GM19238 (cell line): ENCODE data around the gene SUFU.
"Not testable (repeated sequence)": the region's sequence is repeated elsewhere in the genome, so short reads cannot be mapped to it uniquely, and the experiment has no call there.

Experiments
- DNase-seq: peaks from one replicate; pipeline ENCODE4 v3.0.0; 2011; ENCODE audit warnings: low spot score; ENCODE audit not compliant: insufficient read length

SUFU gene

DNA sequence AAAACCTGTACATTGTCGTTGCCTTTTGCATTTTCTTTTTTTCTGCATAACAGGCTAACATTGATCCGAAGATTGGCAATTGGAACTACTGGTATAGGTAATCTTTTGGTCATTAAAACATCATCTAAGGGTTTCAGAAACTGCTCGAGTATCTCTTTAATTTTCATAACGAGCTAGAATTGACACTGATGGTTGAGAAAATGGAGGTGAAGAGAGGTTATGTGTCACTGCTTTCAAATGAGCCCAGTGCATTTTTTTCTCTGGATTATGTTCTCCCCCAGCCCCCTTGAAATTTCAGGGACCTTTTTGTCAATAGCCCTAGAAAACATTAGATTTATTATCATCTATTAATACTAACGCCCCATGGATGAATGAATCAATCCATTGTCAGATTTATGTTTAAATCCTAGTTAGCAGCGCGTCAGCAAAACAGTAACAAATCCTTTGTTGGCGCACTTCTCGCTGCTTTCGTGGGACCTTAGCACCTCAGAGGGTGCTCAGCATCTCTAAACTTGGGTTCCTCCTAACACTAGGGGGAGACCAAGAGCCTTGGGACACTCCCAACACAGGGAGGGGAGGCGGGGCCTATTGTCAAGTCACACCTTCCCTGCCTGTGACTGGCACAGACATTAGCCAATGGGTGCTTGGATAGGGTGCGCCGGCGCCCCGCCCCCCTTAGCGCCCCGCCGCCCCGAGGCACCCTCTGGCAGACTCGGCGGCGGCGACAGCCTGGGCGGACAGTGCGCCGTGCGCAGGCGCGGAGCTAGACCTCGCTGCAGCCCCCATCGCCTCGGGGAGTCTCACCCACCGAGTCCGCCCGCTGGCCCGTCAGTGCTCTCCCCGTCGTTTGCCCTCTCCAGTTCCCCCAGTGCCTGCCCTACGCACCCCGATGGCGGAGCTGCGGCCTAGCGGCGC lies at the start of gene SUFU:
SUFU (plus strand) TSS at position 709 of the 915 bp plus-strand sequence; CDS start at position 890, 181 bp downstream.
- peak; percentile 89 for DNase-seq

- DNase-seq, result not testable (repeated sequence)
Measured at GRCh38 chr10:102454662-102455487, 48.9 kb upstream of the SUFU start.

DNA sequence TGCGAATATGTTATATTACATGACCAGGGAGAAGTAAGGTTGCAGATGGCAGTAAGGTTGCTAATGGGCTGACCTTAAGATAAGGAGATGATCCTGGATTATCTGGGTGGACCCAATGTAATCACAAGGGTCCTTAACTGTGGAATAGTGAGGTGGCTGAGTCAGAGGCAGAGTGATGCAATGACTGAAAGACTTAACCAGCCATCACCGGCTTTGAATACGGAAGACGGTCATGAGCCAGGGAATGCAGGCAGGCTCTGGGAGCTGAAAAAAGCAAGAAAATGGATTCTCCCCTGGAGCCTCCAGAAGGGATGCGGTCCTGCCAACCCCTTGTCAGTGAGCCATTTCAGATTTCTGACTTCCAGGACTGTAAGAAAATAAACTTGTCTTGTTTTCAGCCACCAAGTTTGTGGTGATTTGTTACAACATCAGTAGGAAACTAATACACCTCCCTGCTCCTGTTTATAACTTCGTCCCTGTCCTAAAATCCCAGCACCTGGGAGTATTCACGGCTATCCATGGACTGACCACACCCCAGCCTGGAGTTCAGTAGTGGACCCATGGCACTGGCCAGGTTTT lies 47.8 kb upstream of the SUFU start:
- DNase-seq, result no peak

- no peak for DNase-seq
Measured at GRCh38 chr10:102457591-102458150, 46.1 kb upstream of the SUFU start.

GRCh38 chr10:102458656-102459055 lies 45.1 kb upstream of the SUFU start:
- DNase-seq, result no peak

- no peak for DNase-seq
Measured at GRCh38 chr10:102460836-102461186, 43.0 kb upstream of the SUFU start.

DNA sequence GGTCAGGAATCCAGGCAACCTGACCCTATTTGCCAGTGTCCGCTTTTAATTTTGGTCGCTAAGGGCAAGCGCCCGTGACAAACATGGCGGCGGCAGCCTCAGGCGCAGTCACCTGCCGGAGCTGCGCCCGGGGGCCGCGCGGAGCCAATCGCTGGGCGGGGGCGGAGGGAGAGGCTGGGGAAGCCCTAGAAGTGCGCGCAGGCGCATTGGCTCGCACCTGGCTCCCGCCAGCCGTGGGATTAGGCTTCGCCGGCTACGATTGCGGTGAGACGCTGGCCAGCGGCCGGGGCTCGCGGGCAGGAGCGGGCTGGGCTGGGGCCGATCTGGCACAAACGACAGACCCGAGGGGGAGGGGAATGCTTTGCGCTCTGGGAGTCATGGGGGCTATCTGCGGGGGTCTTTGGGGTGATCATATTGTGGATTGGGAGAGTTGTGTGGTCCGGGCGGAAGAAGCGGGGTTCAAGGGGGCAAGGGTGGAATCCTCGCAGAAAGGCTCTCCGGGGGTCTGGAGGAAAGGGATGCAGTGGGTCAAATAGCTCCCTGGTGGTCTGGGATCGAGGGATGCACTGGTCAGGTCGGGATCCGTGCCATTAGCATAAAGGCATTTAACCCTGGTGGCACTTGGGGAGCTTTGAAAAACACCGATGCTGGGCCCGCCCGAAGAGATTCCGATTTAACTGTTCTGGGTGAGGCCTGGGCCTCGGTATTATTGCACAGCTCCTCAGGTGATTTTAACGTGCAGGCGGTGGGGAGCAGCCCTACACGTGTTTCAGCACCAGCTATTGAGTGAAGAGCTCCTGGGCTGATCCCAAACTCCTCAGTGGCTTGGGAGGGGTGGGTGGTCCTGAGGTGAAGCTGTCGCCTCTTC lies 42.4 kb upstream of the SUFU start:
- DNase-seq, result peak; percentile 99

DNA sequence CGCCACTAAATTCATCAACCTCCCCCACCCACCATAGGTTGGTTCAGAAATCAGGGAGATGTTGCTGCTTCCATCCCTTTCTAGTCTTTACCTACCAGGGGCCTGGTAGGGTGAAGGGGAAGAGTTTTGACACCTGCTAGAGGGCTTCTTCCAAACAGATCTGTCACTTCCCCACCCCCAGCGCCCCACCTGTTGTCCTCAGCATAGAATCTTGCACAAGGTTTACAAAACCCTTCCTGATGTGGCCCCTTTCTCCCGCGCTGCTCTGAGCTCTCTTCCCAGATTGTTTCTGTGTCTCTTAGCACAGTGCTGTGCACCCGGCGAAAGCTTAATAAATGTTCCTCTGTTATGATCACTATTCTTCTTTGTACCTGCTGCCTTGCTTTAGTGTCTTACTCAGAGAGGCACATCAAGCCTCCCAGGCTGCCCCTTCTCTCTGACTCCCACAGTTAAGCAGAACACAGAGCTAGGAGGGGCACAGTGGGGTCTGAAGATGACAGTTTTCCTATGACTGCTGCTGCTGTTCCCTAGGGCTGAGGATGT lies 41.2 kb upstream of the SUFU start:
- DNase-seq, result no peak

GRCh38 chr10:102463983-102464382 lies 39.8 kb upstream of the SUFU start:
- DNase-seq, result no peak

DNA sequence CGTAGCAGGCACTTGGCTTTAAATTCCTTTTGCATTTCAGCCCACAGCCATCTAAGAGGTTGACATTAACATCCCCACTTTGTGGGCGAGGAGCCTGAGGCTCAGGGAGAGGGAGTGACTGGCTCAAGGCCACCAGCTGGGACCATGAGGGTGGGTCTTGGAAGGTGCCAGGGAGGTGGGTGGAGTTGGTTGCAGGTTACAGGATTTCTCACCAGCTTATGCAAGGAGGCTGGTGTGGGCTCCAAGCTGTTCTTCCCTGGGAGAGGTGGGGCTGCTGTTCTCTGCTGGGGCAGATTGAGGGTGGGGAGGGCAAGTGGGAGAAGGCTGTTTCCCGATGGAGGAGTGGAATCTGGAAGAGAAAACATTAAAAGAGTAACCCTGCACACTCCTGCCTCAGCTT lies 38.3 kb upstream of the SUFU start:
- DNase-seq, result no peak

DNA sequence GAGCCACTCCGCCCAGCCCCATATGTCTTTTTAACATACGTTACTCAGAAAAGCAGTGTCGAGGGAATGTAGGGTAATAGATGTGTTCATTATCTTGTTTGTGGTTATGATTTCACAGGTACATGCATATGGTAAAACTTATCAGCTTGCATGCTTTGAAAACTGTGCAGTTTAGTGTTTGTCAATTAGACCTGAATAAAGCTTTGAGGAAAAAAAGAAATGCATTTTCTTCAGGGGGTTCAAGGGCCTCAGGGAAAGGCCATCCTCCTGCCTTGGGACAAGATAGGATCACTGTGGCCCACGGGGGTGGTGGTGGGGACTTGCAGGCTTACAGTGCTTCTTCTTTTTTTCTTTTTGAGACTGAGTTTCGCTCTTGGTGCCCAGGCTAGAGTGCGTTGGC lies 36.5 kb upstream of the SUFU start:
- no peak for DNase-seq

DNA sequence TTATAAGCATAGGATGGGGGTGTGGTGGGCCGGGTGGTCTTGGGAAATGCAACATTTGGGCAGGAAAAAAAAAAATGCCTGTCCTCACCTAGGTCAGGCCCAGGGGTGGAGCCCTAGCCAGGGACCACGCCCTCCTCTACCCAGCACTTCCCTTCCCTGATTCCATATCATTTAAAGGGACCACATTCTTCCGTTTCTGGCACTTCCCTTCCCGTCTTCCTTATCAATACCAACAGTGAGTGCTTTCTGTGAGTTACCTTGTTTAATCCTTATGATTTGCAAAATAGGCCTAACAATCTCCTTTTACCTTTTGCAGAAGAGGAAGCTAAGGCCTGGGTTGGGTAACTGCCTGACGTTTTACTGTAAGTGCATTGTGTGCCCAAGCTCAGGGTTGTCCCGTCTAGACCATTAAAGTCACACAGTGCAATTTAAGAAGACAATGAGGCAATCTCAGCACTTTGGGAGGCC lies 35.8 kb upstream of the SUFU start:
- no peak for DNase-seq

DNA sequence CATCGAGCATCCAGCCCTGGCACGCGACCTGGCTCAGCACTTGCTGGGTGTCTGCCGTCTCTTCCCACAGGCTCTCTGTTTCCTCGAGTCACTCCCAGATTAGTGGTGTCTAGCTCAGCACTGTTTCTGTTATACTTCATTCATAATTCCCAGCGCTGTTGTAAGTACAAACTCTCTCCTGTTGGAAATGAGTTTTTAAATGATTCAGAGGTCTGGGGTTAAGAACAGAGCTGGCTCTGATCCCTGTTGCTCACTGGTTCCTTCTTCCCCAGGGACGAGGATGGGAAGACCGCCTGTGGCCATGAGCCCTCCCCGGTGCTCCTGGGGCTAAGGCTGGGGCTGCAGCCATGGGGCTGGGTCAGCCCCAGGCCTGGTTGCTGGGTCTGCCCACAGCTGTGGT lies 35.1 kb upstream of the SUFU start:
- DNase-seq, result no peak

GRCh38 chr10:102470579-102471546 lies 32.9 kb upstream of the SUFU start:
- DNase-seq, result no peak

- DNase-seq, result no peak
Measured at GRCh38 chr10:102473445-102474331, 30.1 kb upstream of the SUFU start.

GRCh38 chr10:102475451-102476040 lies 28.2 kb upstream of the SUFU start:
- no peak for DNase-seq

- no peak for DNase-seq
Measured at GRCh38 chr10:102476466-102477141, 27.2 kb upstream of the SUFU start.
